ENCODE data around the gene ST6GALNAC4.
"Not testable (repeated sequence)": the region's sequence is repeated elsewhere in the genome, so short reads cannot be mapped to it uniquely, and the experiment has no call there.

Gene ST6GALNAC4

GRCh38 chr9:127885508-127886281, 31.1 kb downstream of the ST6GALNAC4 start:
- Histone ChIP-seq H4K20me1 (ENCODE audit: insufficient read depth, low read length) (no peaks in the 10 kb centered on the region), H3K27ac (ENCODE audit: low read length) (no peak overlapping the region), H3K4me1 (ENCODE audit: low read length) (peaks cover 3% of the 10 kb centered on the region; the same call in 1 of the 2 replicates), H3K9ac (ENCODE audit: low read length) (no peak overlapping the region), H3K9me3 (ENCODE audit: insufficient read depth, low read length) (no peaks in the 10 kb centered on the region), H3K36me3 (replicated peaks; ENCODE audit: low read depth, low read length) (peaks cover 26% of the 10 kb centered on the region), H3K4me2 (ENCODE audit: low read length) (no peak overlapping the region), H2AFZ (ENCODE audit: low read depth, low read length) (no peak overlapping the region), H3K27me3 (ENCODE audit: low read depth, low read length) (no peaks in the 10 kb centered on the region), H3K4me3 (ENCODE audit: low read length) (no peak overlapping the region), H3K79me2 (ENCODE audit: low read length) (no peaks in the 10 kb centered on the region)
- TF ChIP-seq CTCF (IDR thresholded peaks at IDR 0.05; ENCODE audit: low read depth, low read length) (no peak), EZH2phosphoT487 (IDR thresholded peaks at IDR 0.05; ENCODE audit: low read depth) (no peak)

GRCh38 chr9:127884976-127885490, 31.8 kb downstream of the ST6GALNAC4 start:
- H3K4me2 ChIP-seq (ENCODE audit: low read length) = no peak overlapping the region
- H3K27ac ChIP-seq (ENCODE audit: low read length) = no peak overlapping the region
- no peak overlapping the region for H2AFZ ChIP-seq (ENCODE audit: low read depth, low read length)
- no peak for TF ChIP-seq CTCF (IDR thresholded peaks at IDR 0.05; ENCODE audit: low read depth, low read length)
- no peak for TF ChIP-seq EZH2phosphoT487 (IDR thresholded peaks at IDR 0.05; ENCODE audit: low read depth)
- peaks cover 7% of the 10 kb centered on the region; the same call in 1 of the 2 replicates for H3K4me1 ChIP-seq (ENCODE audit: low read length)
- H3K9me3 ChIP-seq (ENCODE audit: insufficient read depth, low read length) = no peaks in the 10 kb centered on the region
- H4K20me1 ChIP-seq (ENCODE audit: insufficient read depth, low read length) = no peaks in the 10 kb centered on the region
- H3K79me2 ChIP-seq (ENCODE audit: low read length) = no peaks in the 10 kb centered on the region
- H3K9ac ChIP-seq (ENCODE audit: low read length) = no peak overlapping the region
- no peaks in the 10 kb centered on the region for H3K27me3 ChIP-seq (ENCODE audit: low read depth, low read length)
- H3K4me3 ChIP-seq (ENCODE audit: low read length) = no peak overlapping the region
- H3K36me3 ChIP-seq (replicated peaks; ENCODE audit: low read depth, low read length) = peaks cover 20% of the 10 kb centered on the region

- Histone ChIP-seq H3K36me3 (replicated peaks; ENCODE audit: low read depth, low read length) (peaks cover 17% of the 10 kb centered on the region), H3K27ac (ENCODE audit: low read length) (no peak overlapping the region), H3K4me3 (ENCODE audit: low read length) (no peak overlapping the region), H2AFZ (ENCODE audit: low read depth, low read length) (no peak overlapping the region), H4K20me1 (ENCODE audit: insufficient read depth, low read length) (no peaks in the 10 kb centered on the region), H3K4me2 (ENCODE audit: low read length) (no peak overlapping the region), H3K9ac (ENCODE audit: low read length) (no peak overlapping the region), H3K27me3 (ENCODE audit: low read depth, low read length) (no peaks in the 10 kb centered on the region), H3K4me1 (ENCODE audit: low read length) (peaks cover 8% of the 10 kb centered on the region; the same call in 1 of the 2 replicates), H3K9me3 (ENCODE audit: insufficient read depth, low read length) (no peaks in the 10 kb centered on the region), H3K79me2 (ENCODE audit: low read length) (no peaks in the 10 kb centered on the region)
- TF ChIP-seq CTCF (IDR thresholded peaks at IDR 0.05; ENCODE audit: low read depth, low read length) (no peak), EZH2phosphoT487 (IDR thresholded peaks at IDR 0.05; ENCODE audit: low read depth) (no peak)
Measured at GRCh38 chr9:127884427-127884911, 32.4 kb downstream of the ST6GALNAC4 start.

- Histone ChIP-seq H3K27ac (ENCODE audit: low read length) (no peak overlapping the region), H3K27me3 (ENCODE audit: low read depth, low read length) (no peaks in the 10 kb centered on the region), H3K4me1 (ENCODE audit: low read length) (peaks cover 10% of the 10 kb centered on the region), H3K79me2 (ENCODE audit: low read length) (no peaks in the 10 kb centered on the region), H3K4me2 (ENCODE audit: low read length) (no peak overlapping the region), H2AFZ (ENCODE audit: low read depth, low read length) (no peak overlapping the region), H3K36me3 (replicated peaks; ENCODE audit: low read depth, low read length) (peaks cover 17% of the 10 kb centered on the region), H4K20me1 (ENCODE audit: insufficient read depth, low read length) (no peaks in the 10 kb centered on the region), H3K9me3 (ENCODE audit: insufficient read depth, low read length) (no peaks in the 10 kb centered on the region), H3K4me3 (ENCODE audit: low read length) (no peak overlapping the region), H3K9ac (ENCODE audit: low read length) (no peak overlapping the region)
- TF ChIP-seq CTCF (IDR thresholded peaks at IDR 0.05; ENCODE audit: low read depth, low read length) (no peak), EZH2phosphoT487 (IDR thresholded peaks at IDR 0.05; ENCODE audit: low read depth) (no peak)
Measured at GRCh38 chr9:127883959-127884358, 32.9 kb downstream of the ST6GALNAC4 start.

- H3K27ac ChIP-seq (ENCODE audit: low read length); H3K4me2 ChIP-seq (ENCODE audit: low read length); H3K27me3 ChIP-seq (ENCODE audit: low read depth, low read length); H3K79me2 ChIP-seq (ENCODE audit: low read length); H2AFZ ChIP-seq (ENCODE audit: low read depth, low read length); H4K20me1 ChIP-seq (ENCODE audit: insufficient read depth, low read length); H3K9me3 ChIP-seq (ENCODE audit: insufficient read depth, low read length); H3K4me3 ChIP-seq (ENCODE audit: low read length); H3K36me3 ChIP-seq (replicated peaks; ENCODE audit: low read depth, low read length); H3K9ac ChIP-seq (ENCODE audit: low read length): not testable (repeated sequence)
- H3K4me1 ChIP-seq (ENCODE audit: low read length) = peaks cover 15% of the 10 kb centered on the region
Measured at GRCh38 chr9:127881715-127882114, 35.1 kb downstream of the ST6GALNAC4 start.
